ENCODE data around the gene ARID1B. TPM values are rescaled to one million over a fixed set of nuclear protein-coding genes. Genes with fewer than 3 reads are reported as not detected.

ARID1B gene
- total RNA-seq, 1 experiment from 2014 or later = 35.6 TPM

GRCh38 chr6:157238346-157238745 is 461.2 kb downstream of the ARID1B start:
- H2AFZ ChIP-seq (ENCODE audit: low read depth, low read length, poor library complexity, severe bottlenecking) = no peak overlapping the region
- ChIA-PET CTCF (no interaction called here), POLR2A (no interaction called here), RAD21 (ENCODE audit: low non-redundant PET in 1 of 2, low total read pairs in 2 of 2, uncharacterized antibody in 2 of 2, unreplicated experiment in 2 of 2) (no interaction called here)
- intact Hi-C loops (cut with micrococcal nuclease) = no loop called here
- no peaks in the 10 kb centered on the region for H3K27me3 ChIP-seq (ENCODE audit: insufficient read depth, low read length)
- H3K79me2 ChIP-seq (ENCODE audit: insufficient read depth, low read length) = no peaks in the 10 kb centered on the region
- no peaks in the 10 kb centered on the region for H3K9me2 ChIP-seq (ENCODE audit: insufficient read depth)
- H3K36me3 ChIP-seq (ENCODE audit: control insufficient read depth in 1 of 2, insufficient read depth in 2 of 2, low read length in 2 of 2) = no peaks in the 10 kb centered on the region
- DNase-seq (ENCODE audit: low read depth, low spot score) (no peak), ATAC-seq (no peak)
- no peak overlapping the region for H3K27ac ChIP-seq (ENCODE audit: low read depth, low read length)
- no peak overlapping the region for H3K9ac ChIP-seq (ENCODE audit: low read length)
- no peaks in the 10 kb centered on the region for H3K9me3 ChIP-seq (ENCODE audit: control insufficient read depth in 1 of 2, insufficient read depth in 1 of 2, low read depth in 1 of 2, low read length in 2 of 2)
- no TSS peak for BruUV-seq (replicated peaks)
- TF ChIP-seq RAD21 (IDR thresholded peaks at IDR 0.05; ENCODE audit: low read depth) (no peak), CEBPB (IDR thresholded peaks at IDR 0.05; ENCODE audit: low read depth) (no peak), ZFX (IDR thresholded peaks at IDR 0.05) (no peak), YY1 (IDR thresholded peaks at IDR 0.05; ENCODE audit: extremely low read depth, insufficient replicate concordance, low read depth, low read length) (no peak), ZBTB33 (IDR thresholded peaks at IDR 0.05; ENCODE audit: extremely low read depth, insufficient replicate concordance, low read length) (no peak), POLR2A (IDR thresholded peaks at IDR 0.05; ENCODE audit: borderline replicate concordance, extremely low read depth, insufficient read depth, insufficient read length) (no peak), JUND (IDR thresholded peaks at IDR 0.05) (no peak), EZH2phosphoT487 (IDR thresholded peaks at IDR 0.05; ENCODE audit: borderline replicate concordance) (no peak), CBX3 (IDR thresholded peaks at IDR 0.05; ENCODE audit: low read depth) (no peak), ELF1 (IDR thresholded peaks at IDR 0.05; ENCODE audit: borderline replicate concordance, low read depth) (no peak)
- H3K4me2 ChIP-seq (ENCODE audit: low read length) = no peak overlapping the region
- no peak overlapping the region for H3K4me3 ChIP-seq (replicated peaks in 1 of 2; ENCODE audit: low read depth in 1 of 2, low read length in 2 of 2)
- no peaks in the 10 kb centered on the region for H4K20me1 ChIP-seq (ENCODE audit: insufficient read depth)
- H3K4me1 ChIP-seq (ENCODE audit: control insufficient read depth in 1 of 2, insufficient read depth in 2 of 2, low read length in 2 of 2) = peaks cover 0 to 12% of the 10 kb centered on the region in 2 experiments; a peak in 2 of 4 replicates

- no peaks in the 10 kb centered on the region for H4K20me1 ChIP-seq (ENCODE audit: insufficient read depth)
- ChIA-PET CTCF (no interaction called here), RAD21 (ENCODE audit: low non-redundant PET in 1 of 2, low total read pairs in 2 of 2, uncharacterized antibody in 2 of 2, unreplicated experiment in 2 of 2) (no interaction called here), POLR2A (no interaction called here)
- no peaks in the 10 kb centered on the region for H3K9me2 ChIP-seq (ENCODE audit: insufficient read depth)
- no peaks in the 10 kb centered on the region for H3K79me2 ChIP-seq (ENCODE audit: insufficient read depth, low read length)
- no peak overlapping the region for H3K9ac ChIP-seq (ENCODE audit: low read length)
- no peak overlapping the region for H2AFZ ChIP-seq (ENCODE audit: low read depth, low read length, poor library complexity, severe bottlenecking)
- peaks cover 0 to 12% of the 10 kb centered on the region in 2 experiments; a peak in 2 of 4 replicates for H3K4me1 ChIP-seq (ENCODE audit: control insufficient read depth in 1 of 2, insufficient read depth in 2 of 2, low read length in 2 of 2)
- no peak for ATAC-seq
- DNase-seq (ENCODE audit: low read depth, low spot score) = no peak
- H3K27me3 ChIP-seq (ENCODE audit: insufficient read depth, low read length) = no peaks in the 10 kb centered on the region
- intact Hi-C loops (cut with micrococcal nuclease) = no loop called here
- no peaks in the 10 kb centered on the region for H3K9me3 ChIP-seq (ENCODE audit: control insufficient read depth in 1 of 2, insufficient read depth in 1 of 2, low read depth in 1 of 2, low read length in 2 of 2)
- H3K36me3 ChIP-seq (ENCODE audit: control insufficient read depth in 1 of 2, insufficient read depth in 2 of 2, low read length in 2 of 2) = no peaks in the 10 kb centered on the region
- BruUV-seq (replicated peaks) = no TSS peak
- H3K4me2 ChIP-seq (ENCODE audit: low read length) = no peak overlapping the region
- H3K4me3 ChIP-seq (replicated peaks in 1 of 2; ENCODE audit: low read depth in 1 of 2, low read length in 2 of 2) = no peak overlapping the region
- no peak overlapping the region for H3K27ac ChIP-seq (ENCODE audit: low read depth, low read length)
- TF ChIP-seq JUND (IDR thresholded peaks at IDR 0.05) = no peak
- TF ChIP-seq MAX (IDR thresholded peaks at IDR 0.05) = no peak
- no peak for TF ChIP-seq SP1 (IDR thresholded peaks at IDR 0.05; ENCODE audit: low read depth)
- TF ChIP-seq FOSL1 (IDR thresholded peaks at IDR 0.05; ENCODE audit: low read depth) = no peak
- no peak for TF ChIP-seq CTCF (IDR thresholded peaks at IDR 0.05 in 2 of 3, conservative IDR thresholded peaks at IDR 0.05 in 1 of 3; ENCODE audit: borderline replicate concordance in 1 of 3, insufficient read depth in 1 of 3, low read depth in 2 of 3, low read length in 2 of 3)
- TF ChIP-seq SIN3A (IDR thresholded peaks at IDR 0.05; ENCODE audit: low read depth) = no peak
- no peak for TF ChIP-seq EZH2 (IDR thresholded peaks at IDR 0.05)
- no peak for TF ChIP-seq ZBTB33 (IDR thresholded peaks at IDR 0.05; ENCODE audit: extremely low read depth, insufficient replicate concordance, low read length)
- no peak for TF ChIP-seq YY1 (IDR thresholded peaks at IDR 0.05; ENCODE audit: extremely low read depth, insufficient replicate concordance, low read depth, low read length)
- TF ChIP-seq POLR2A (IDR thresholded peaks at IDR 0.05; ENCODE audit: borderline replicate concordance, extremely low read depth, insufficient read depth, insufficient read length) = no peak
Measured at GRCh38 chr6:157239148-157239547, 462.0 kb downstream of the ARID1B start.
